Brain microvascular endothelial cell (primary cell): Measurements from ENCODE around the gene DIAPH3.

ENCODE experiments used
- DNase-seq: peaks from one replicate; pipeline ENCODE4 v3.0.0-alpha.2; 2020
- H3K27ac ChIP-seq: fragments of 250-450 bp; sonication (Bioruptor Pico); 2 replicates; pipeline ENCODE4 v1.5.1; 2020; ENCODE audit warnings: mild to moderate bottlenecking, moderate library complexity
- H3K27me3 ChIP-seq: fragments of 250-450 bp; sonication (Bioruptor Pico); replicated peaks from 2 replicates; pipeline ENCODE4 v1.5.1; 2020; ENCODE audit warnings: mild to moderate bottlenecking
- H3K36me3 ChIP-seq: fragments of 250-450 bp; sonication (Bioruptor Pico); replicated peaks from 2 replicates; pipeline ENCODE4 v1.5.1; 2020; ENCODE audit warnings: mild to moderate bottlenecking
- H3K4me3 ChIP-seq: 2 replicates; pipeline ENCODE4 v1.5.1; 2011; ENCODE audit warnings: low read depth, mild to moderate bottlenecking, control low read depth, low read length, moderate library complexity
- in situ Hi-C: cut with HindIII; loops from 2 replicates; pipeline ENCODE4 v1.10.0; 2017; ENCODE audit warnings: low sequenced_read_pairs, low pct_ligation_motif_present
- TF ChIP-seq, protein P1 (sequence below): IDR thresholded peaks from 2 replicates; pipeline ENCODE4 v1.5.1; 2011; ENCODE audit warnings: low read depth, mild to moderate bottlenecking, moderate library complexity, low read length, control low read depth, inconsistent platforms; ENCODE audit errors: missing control alignments

Gene DIAPH3

DNA sequence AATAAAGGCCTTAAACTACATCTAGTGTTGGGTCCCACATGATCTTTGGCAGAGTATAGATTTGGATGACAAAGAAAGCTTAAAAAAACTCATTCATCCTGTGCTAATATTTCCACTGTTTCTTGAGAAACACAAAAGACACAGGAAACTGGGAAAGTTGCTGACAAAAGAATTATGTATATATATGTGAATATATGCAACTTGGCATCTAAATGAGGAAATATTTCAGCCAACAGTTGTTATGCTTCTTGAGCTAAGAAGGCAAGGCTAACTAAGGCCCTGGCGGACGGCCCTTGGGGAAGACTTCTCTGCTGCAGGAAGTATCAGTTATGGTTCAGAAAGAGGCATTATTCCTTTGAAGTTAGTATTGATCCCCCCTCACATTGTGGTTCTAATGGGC lies 491.8 kb downstream of the DIAPH3 start:
- TF ChIP-seq, protein P1, sequence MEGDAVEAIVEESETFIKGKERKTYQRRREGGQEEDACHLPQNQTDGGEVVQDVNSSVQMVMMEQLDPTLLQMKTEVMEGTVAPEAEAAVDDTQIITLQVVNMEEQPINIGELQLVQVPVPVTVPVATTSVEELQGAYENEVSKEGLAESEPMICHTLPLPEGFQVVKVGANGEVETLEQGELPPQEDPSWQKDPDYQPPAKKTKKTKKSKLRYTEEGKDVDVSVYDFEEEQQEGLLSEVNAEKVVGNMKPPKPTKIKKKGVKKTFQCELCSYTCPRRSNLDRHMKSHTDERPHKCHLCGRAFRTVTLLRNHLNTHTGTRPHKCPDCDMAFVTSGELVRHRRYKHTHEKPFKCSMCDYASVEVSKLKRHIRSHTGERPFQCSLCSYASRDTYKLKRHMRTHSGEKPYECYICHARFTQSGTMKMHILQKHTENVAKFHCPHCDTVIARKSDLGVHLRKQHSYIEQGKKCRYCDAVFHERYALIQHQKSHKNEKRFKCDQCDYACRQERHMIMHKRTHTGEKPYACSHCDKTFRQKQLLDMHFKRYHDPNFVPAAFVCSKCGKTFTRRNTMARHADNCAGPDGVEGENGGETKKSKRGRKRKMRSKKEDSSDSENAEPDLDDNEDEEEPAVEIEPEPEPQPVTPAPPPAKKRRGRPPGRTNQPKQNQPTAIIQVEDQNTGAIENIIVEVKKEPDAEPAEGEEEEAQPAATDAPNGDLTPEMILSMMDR = no peak
- no peaks in the 10 kb centered on the region for H3K27me3 ChIP-seq
- in situ Hi-C loops = no loop called here
- H3K4me3 ChIP-seq = no peak overlapping the region
- DNase-seq = no peak
- no peaks in the 10 kb centered on the region for H3K36me3 ChIP-seq
- H3K27ac ChIP-seq = no peak overlapping the region

DNA sequence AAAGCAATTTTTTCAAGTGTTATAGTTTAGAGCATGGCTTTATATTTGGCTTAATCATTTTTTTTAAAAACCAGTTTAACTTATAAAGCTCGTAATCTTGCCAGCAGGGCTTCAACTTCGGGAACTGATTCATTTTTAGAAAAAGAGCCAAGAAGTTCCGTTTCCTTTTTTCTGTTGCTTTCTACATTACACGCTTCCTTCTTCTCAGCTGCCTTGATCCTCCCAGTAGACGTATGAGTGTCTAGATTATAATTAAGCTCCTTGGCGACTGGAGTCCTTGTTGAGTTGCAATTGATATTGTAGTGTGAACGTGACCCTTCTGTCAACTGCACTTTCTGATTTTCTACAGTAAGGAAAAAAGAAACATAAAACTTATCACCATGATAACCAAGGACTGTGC lies 497.2 kb downstream of the DIAPH3 start:
- Histone ChIP-seq H3K36me3 (no peaks in the 10 kb centered on the region), H3K4me3 (no peak overlapping the region), H3K27ac (no peak overlapping the region), H3K27me3 (no peaks in the 10 kb centered on the region)
- no peak for DNase-seq
- TF ChIP-seq, protein P1 = no peak
- in situ Hi-C loops = no loop called here

DNA sequence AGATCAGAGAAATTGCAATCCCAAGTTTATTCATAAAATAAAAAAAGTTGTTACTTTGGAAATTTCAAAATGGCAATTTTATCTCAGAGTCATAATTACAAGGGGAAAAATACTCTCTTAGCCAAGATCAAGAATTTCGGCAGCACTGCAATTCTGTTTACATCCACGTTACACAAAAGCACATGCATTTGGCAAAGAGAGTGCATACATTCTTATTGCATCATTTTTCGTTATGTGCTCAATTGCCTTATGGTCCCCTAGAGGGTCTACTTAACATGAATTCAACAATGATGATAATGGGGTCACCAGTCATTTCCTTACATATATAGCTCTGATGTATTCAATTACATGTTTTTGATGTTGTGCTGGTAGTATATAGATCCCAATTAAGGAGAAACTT lies 498.0 kb downstream of the DIAPH3 start:
- DNase-seq = no peak
- Histone ChIP-seq H3K27ac (no peak overlapping the region), H3K36me3 (no peaks in the 10 kb centered on the region), H3K27me3 (no peaks in the 10 kb centered on the region), H3K4me3 (no peak overlapping the region)
- TF ChIP-seq, protein P1 = no peak
- in situ Hi-C loops = no loop called here

DNA sequence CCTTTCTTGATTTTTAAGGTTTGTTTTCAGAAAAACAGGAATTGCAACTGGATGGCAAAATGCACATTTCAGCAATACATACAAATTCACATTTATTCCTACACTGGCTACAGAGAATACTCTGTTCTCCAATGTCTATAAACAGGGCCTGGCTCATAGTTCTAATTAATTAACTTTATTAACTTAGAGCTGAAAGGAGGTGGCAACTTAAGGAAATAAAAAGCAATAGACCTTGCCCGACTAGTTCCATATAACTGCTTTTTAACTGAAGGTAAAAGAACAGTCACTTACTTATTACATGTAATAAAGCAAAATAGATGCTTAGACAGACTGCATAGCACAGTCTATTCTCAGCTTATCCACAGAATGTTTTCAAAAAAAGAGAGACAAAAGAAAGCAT lies 498.5 kb downstream of the DIAPH3 start:
- H3K27ac ChIP-seq = no peak overlapping the region
- no peak overlapping the region for H3K4me3 ChIP-seq
- H3K36me3 ChIP-seq = no peaks in the 10 kb centered on the region
- DNase-seq = no peak
- in situ Hi-C loops = no loop called here
- TF ChIP-seq, protein P1 = no peak
- no peaks in the 10 kb centered on the region for H3K27me3 ChIP-seq

DNA sequence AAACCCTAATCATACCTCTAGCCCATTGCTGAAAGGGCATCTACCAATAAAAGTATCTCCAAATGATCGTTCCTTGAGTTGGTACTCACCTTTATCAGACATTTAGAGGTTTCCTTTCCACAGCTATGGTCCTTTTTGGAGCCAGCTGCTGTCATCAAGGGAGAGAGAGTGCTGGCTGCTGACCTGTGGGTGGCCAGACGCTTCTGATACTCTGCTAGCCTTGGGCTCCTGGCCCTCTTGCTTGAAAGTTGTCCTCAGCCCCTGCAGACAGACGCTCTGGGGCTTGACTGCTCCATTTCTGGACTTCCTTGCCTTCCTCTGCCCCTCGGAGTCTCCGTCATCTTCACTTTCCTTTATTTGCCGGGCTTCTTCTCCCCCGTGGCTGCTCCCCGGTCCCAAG lies 499.1 kb downstream of the DIAPH3 start:
- no peak for DNase-seq
- Histone ChIP-seq H3K4me3 (no peak overlapping the region), H3K27me3 (no peaks in the 10 kb centered on the region), H3K36me3 (no peaks in the 10 kb centered on the region), H3K27ac (no peak overlapping the region)
- in situ Hi-C loops = no loop called here
- TF ChIP-seq, protein P1 = no peak

DNA sequence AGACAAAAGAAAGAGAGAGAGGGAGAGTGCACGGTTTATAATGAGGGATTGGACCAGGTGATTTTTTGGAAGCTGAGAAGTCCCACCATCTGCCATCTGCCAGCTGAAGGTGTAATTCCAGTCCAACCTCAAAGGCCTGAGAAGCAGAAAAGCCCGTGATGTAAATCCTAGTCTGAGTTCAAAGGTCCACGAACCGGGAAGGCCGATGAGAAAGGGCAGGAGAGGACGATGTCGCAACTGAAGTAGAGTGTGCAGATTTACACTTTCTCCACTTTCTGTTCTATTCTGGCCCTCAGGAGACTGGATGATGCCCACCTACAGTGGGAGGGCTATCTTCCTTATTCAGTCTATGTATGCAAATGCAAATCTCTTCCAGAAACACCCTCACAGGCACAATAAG lies 500.0 kb downstream of the DIAPH3 start:
- Histone ChIP-seq H3K27ac (no peak overlapping the region), H3K4me3 (no peak overlapping the region), H3K36me3 (no peaks in the 10 kb centered on the region), H3K27me3 (no peaks in the 10 kb centered on the region)
- no peak for DNase-seq
- TF ChIP-seq, protein P1 = no peak
- in situ Hi-C loops = no loop called here
